ENCODE results near the gene FAXDC2. TPM values are rescaled to one million over a fixed set of nuclear protein-coding genes. Genes with fewer than 3 reads are reported as not detected.

The FAXDC2 gene
- total and polyA plus RNA-seq, 9 donors, result 15.2 to 120 (median 27.6) TPM

DNA sequence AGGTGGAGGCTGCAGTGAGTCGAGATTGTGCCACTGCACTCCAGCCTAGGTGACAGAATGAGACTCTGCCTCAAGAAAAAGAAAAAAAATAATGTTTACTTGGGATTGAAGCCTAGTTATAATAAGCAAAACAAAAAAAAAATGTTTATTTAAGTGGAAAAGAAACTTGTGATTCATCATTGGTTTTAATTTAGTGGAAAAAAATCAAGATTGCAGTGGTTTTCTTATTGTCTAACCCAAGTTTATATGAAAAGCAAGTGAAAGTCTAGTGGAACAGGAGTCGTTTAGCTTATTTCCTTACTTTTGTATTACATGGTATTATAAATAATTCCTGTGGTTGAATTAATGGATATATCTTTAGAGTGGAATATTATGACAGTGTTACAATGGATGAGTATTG, 16.4 kb upstream of the FAXDC2 start:
- peaks cover 7% of the 10 kb centered on the region for H3K4me1 ChIP-seq (ENCODE audit: insufficient read depth)
- no peak for DNase-seq
- intact Hi-C loops (cut with DNase I), result loop anchor here in 1 of 4 donors (10.0 kb wide), 1 partner anchor 68 kb away; the partner anchor contains the start of gene GEMIN5
- WGBS, 3 donors, result 52 to 63% (median 57%) methylated on average over 2 of the region's 2 CpGs
- H3K27ac ChIP-seq, result no peak overlapping the region
- no peaks in the 10 kb centered on the region for H3K9me3 ChIP-seq
- no peaks in the 10 kb centered on the region for H3K36me3 ChIP-seq
- H3K4me3 ChIP-seq, result no peak overlapping the region
- no peak for TF ChIP-seq POLR2A (IDR thresholded peaks at IDR 0.05)
- TF ChIP-seq EP300 (IDR thresholded peaks at IDR 0.05), result no peak
- TF ChIP-seq, protein P1, sequence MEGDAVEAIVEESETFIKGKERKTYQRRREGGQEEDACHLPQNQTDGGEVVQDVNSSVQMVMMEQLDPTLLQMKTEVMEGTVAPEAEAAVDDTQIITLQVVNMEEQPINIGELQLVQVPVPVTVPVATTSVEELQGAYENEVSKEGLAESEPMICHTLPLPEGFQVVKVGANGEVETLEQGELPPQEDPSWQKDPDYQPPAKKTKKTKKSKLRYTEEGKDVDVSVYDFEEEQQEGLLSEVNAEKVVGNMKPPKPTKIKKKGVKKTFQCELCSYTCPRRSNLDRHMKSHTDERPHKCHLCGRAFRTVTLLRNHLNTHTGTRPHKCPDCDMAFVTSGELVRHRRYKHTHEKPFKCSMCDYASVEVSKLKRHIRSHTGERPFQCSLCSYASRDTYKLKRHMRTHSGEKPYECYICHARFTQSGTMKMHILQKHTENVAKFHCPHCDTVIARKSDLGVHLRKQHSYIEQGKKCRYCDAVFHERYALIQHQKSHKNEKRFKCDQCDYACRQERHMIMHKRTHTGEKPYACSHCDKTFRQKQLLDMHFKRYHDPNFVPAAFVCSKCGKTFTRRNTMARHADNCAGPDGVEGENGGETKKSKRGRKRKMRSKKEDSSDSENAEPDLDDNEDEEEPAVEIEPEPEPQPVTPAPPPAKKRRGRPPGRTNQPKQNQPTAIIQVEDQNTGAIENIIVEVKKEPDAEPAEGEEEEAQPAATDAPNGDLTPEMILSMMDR (IDR thresholded peaks at IDR 0.05), result no peak
- no peaks in the 10 kb centered on the region for H3K27me3 ChIP-seq

DNA sequence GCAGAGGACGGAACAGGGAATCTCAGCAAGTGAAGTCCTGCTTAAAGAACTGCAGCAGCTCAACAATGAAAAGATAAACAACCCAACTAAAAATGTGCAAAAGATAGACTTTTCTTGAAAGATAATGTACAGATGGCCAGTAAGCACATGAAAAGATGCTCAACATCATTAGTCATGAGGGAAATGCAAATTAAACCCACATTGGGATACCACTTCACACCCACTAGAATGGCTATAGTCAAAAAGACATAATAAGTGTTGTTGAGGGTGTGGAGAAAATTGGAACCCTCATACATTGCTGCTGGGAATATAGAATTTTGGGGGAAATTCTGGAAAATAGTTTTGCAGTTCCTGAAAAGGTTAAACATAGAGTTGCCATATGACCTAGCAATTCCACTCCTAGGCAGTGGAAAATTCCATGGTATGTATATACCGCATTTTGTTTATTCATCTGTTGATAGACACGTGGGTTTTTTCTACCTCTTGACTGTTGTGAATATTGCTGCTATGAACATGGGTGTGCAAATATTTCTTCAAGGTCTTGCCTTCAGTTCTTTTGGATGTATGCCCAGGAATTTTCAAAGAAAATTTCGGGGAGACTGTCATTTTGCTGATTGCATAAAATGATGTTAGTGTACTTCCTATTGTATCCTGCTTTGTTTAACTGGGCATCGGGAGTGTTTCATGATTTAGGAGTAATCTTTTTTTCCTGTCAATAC, 15.2 kb upstream of the FAXDC2 start:
- intact Hi-C loops (cut with DNase I), result loop anchor here in 1 of 4 donors (10.0 kb wide), 1 partner anchor 69 kb away; the partner anchor contains the start of gene GEMIN5
- Histone ChIP-seq H3K27me3 (no peaks in the 10 kb centered on the region), H3K4me1 (ENCODE audit: insufficient read depth) (peaks cover 7% of the 10 kb centered on the region), H3K9me3 (no peaks in the 10 kb centered on the region), H3K4me3 (no peak overlapping the region), H3K36me3 (no peaks in the 10 kb centered on the region), H3K27ac (no peak overlapping the region)
- no peak for DNase-seq
- no peak for TF ChIP-seq POLR2A (IDR thresholded peaks at IDR 0.05)
- TF ChIP-seq EP300 (IDR thresholded peaks at IDR 0.05), result no peak
- TF ChIP-seq, protein P1 (IDR thresholded peaks at IDR 0.05), result no peak
- 23 to 43% (median 25%) methylated on average over 5 of the region's 5 CpGs for WGBS, 3 donors

DNA sequence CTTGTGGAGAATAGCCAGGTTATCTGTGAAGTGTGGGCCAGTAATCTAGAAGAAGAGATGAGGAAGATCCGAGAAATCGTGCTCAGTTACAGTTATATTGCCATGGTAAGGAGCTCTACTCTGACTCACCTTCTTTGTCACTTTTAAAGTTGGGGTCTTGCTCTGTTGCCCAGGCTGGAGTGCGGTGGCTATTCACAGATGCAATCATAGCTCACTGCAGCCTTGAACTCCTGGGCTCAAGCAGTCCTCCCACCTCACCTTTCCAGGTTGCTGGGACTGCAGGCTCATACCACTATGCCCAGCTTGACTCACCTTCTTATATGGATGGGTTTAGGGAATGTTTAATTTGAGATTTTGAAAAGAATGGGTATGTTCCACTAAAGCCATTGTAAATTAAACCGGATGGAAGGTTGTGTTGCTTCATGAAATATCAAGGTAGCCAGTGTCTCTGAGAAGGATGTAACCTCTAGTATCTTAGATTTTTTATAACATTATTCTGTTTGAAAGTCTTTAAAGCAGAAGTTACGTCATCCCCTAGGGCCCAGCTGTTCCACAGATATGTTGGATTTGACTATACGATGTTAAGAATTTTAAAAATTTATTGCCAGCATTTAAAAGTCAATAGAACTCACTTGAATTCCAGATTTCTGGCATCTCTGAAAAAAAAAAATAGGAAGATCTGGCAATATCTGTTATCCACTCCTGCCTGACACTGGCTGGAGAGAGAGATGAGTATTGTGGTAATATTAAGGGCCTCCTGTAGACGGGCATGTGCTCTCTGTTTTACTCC, 13.1 kb upstream of the FAXDC2 start:
- H3K27ac ChIP-seq, result no peak overlapping the region
- intact Hi-C loops (cut with DNase I), result loop anchor here in 1 of 4 donors (10.0 kb wide), 1 partner anchor 71 kb away; the partner anchor contains the start of gene GEMIN5
- no peak overlapping the region for H3K4me3 ChIP-seq
- TF ChIP-seq, protein P1 (IDR thresholded peaks at IDR 0.05), result no peak
- no peak for TF ChIP-seq EP300 (IDR thresholded peaks at IDR 0.05)
- H3K27me3 ChIP-seq, result no peaks in the 10 kb centered on the region
- no peaks in the 10 kb centered on the region for H3K36me3 ChIP-seq
- 78 to 89% (median 83%) methylated on average over 7 of the region's 7 CpGs for WGBS, 3 donors
- no peak for DNase-seq
- peaks cover 11% of the 10 kb centered on the region for H3K4me1 ChIP-seq (ENCODE audit: insufficient read depth)
- no peaks in the 10 kb centered on the region for H3K9me3 ChIP-seq

DNA sequence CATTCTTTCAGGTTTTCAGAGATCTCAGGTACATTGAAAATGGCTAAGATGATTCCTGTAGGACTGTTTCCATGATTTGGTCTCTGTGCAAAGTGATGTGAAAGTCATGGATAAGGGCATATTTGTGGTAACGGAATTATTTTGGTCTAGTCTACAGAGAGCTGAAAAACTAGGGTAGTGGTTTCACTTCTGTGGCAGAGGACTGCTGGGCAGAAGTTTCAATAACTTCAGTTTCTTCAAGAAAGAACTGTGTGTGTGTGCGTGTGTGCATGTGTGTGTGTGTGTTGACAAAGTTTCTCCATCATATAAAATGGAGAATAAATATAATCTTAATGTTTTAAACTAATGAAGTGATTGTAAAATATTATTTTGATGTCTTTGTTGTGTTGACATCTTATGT, 12.4 kb upstream of the FAXDC2 start:
- no peaks in the 10 kb centered on the region for H3K9me3 ChIP-seq
- intact Hi-C loops (cut with DNase I), result loop anchor here in 1 of 4 donors (10.0 kb wide), 1 partner anchor 72 kb away; the partner anchor contains the start of gene GEMIN5
- no peaks in the 10 kb centered on the region for H3K36me3 ChIP-seq
- H3K27ac ChIP-seq, result no peak overlapping the region
- H3K27me3 ChIP-seq, result no peaks in the 10 kb centered on the region
- H3K4me3 ChIP-seq, result no peak overlapping the region
- TF ChIP-seq, protein P1 (IDR thresholded peaks at IDR 0.05), result no peak
- no peak for TF ChIP-seq POLR2A (IDR thresholded peaks at IDR 0.05)
- TF ChIP-seq EP300 (IDR thresholded peaks at IDR 0.05), result no peak
- DNase-seq, result no peak
- H3K4me1 ChIP-seq (ENCODE audit: insufficient read depth), result peaks cover 11% of the 10 kb centered on the region
- WGBS, 3 donors, result 71 to 74% (median 72%) methylated on average over 2 of the region's 2 CpGs

Measured in ovary (tissue), 9 donors.